ENCODE measurements around the gene TMEM201.

GRCh38 chr1:9626201-9626608 is 37.5 kb downstream of the TMEM201 start:
- TF ChIP-seq CTCF (IDR thresholded peaks at IDR 0.05) (no peak), POLR2A (IDR thresholded peaks at IDR 0.05) (no peak)

Measured in Peyer's patch (tissue), 4 donors.